Upper lobe of right lung (tissue), 1 donor: ENCODE data around the gene SMAD3. TPM values are rescaled to one million over a fixed set of nuclear protein-coding genes. Genes with fewer than 3 reads are reported as not detected.

Source experiments
- ATAC-seq: fragments of 200-7000 bp; cut with Tn5 transposase; one replicate; pipeline ENCODE4 v1.9.1; 2020; ENCODE audit warnings: mild to moderate bottlenecking, moderate library complexity
- DNase-seq: peaks from one replicate; pipeline ENCODE4 v3.0.0-alpha.2; 2020
- H3K27ac ChIP-seq: fragments of 200-600 bp; one replicate; pipeline ENCODE4 v1.8.0; 2022
- H3K27me3 ChIP-seq: fragments of 200-600 bp; one replicate; pipeline ENCODE4 v1.8.0; 2022; ENCODE audit warnings: mild to moderate bottlenecking
- H3K36me3 ChIP-seq: fragments of 200-600 bp; one replicate; pipeline ENCODE4 v1.8.0; 2022
- H3K4me1 ChIP-seq: fragments of 200-600 bp; one replicate; pipeline ENCODE4 v1.8.0; 2022
- H3K4me3 ChIP-seq: fragments of 200-600 bp; one replicate; pipeline ENCODE4 v1.8.0; 2022; ENCODE audit warnings: mild to moderate bottlenecking
- H3K9me3 ChIP-seq: fragments of 200-600 bp; one replicate; pipeline ENCODE4 v1.8.0; 2022
- intact Hi-C: fragments of 100-400 bp; cut with DNase I; formaldehyde crosslinking; loops from one replicate; pipeline ENCODE4 v1.11.0; 2022
- total RNA-seq: library from RNA; stranded (reverse); fragmentation: NEBNext Ultra II Directional; extraction: Animal tissue kit (Norgen Biotek cat#: 25700); gene quantifications from one replicate; pipeline ENCODE4 v1.2.1, GENCODE V29; 2021
- TF ChIP-seq, protein P1 (sequence below): fragments of 200-600 bp; IDR thresholded peaks from one replicate; pipeline ENCODE4 v1.8.0; 2022; ENCODE audit warnings: antibody characterized with exemption
- donor health status: DM: no; HTN: yes; CAD: no; lungs with severe emphysema.

Gene SMAD3
- total RNA-seq, 1 donor from 2014 or later, result 31.6 TPM

DNA sequence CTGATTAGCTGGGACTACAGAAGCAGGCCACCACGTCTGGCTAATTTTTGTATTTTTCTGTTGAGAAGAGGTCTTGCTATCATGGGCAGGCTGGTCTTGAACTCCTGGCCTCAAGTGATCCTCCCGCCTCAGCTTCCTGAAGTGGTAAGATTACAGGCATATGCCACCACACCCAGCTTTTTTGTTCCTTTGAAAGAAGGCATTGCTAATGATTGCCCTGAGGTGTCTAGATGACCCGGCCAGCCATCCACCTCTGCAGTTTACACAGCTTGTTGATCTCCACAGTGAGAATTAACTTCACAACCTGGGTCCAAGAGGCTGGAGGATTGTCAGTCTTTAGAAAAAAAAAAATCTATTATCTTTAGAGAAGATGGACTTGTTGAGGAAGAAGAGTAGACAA is 58.7 kb downstream of the SMAD3 start:
- Histone ChIP-seq H3K36me3 (no peaks in the 10 kb centered on the region), H3K9me3 (no peaks in the 10 kb centered on the region), H3K4me1 (peaks cover 64% of the 10 kb centered on the region), H3K4me3 (no peak overlapping the region), H3K27ac (no peak overlapping the region), H3K27me3 (no peaks in the 10 kb centered on the region)
- TF ChIP-seq, protein P1, sequence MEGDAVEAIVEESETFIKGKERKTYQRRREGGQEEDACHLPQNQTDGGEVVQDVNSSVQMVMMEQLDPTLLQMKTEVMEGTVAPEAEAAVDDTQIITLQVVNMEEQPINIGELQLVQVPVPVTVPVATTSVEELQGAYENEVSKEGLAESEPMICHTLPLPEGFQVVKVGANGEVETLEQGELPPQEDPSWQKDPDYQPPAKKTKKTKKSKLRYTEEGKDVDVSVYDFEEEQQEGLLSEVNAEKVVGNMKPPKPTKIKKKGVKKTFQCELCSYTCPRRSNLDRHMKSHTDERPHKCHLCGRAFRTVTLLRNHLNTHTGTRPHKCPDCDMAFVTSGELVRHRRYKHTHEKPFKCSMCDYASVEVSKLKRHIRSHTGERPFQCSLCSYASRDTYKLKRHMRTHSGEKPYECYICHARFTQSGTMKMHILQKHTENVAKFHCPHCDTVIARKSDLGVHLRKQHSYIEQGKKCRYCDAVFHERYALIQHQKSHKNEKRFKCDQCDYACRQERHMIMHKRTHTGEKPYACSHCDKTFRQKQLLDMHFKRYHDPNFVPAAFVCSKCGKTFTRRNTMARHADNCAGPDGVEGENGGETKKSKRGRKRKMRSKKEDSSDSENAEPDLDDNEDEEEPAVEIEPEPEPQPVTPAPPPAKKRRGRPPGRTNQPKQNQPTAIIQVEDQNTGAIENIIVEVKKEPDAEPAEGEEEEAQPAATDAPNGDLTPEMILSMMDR, result no peak
- ATAC-seq (no peak), DNase-seq (no peak)
- intact Hi-C loops, result no loop called here

DNA sequence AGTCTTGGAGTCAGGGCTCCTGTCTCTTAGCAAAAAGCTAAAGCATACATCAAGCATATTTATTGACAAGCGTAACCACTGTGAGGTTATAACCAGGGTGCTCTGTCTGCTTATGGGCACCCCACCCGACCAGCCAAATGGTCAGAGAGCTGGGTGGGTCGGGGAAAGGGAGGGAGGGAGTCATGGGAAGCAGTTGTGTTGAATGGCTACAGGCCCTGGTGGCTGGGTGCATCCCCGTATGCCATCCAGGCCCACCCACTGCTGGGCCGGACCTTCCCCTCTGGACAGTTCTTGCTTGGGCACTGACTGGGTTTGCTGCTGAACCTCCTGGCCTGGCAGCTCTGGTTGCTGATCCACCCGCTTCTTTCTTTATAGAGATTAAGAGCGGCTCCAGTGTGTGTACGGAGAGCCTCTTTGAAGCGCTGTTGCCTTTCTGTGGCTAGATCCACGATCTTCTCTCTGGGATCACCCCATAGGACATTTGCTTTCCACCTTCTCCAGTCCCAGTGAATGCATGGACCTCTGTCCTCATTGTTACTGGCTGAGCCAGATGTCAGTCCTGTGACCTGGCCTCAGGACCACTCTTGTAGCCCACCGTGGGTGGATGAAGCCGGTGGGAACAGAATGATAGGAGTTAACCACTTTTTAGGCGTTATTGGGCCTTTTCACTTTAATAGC is 59.6 kb downstream of the SMAD3 start:
- H3K9me3 ChIP-seq, result no peaks in the 10 kb centered on the region
- H3K27ac ChIP-seq, result peak overlapping the region; percentile 52
- ATAC-seq (no peak), DNase-seq (no peak)
- no peaks in the 10 kb centered on the region for H3K27me3 ChIP-seq
- H3K4me3 ChIP-seq, result no peak overlapping the region
- intact Hi-C loops, result no loop called here
- TF ChIP-seq, protein P1, result no peak
- H3K4me1 ChIP-seq, result peaks cover 55% of the 10 kb centered on the region
- no peaks in the 10 kb centered on the region for H3K36me3 ChIP-seq

DNA sequence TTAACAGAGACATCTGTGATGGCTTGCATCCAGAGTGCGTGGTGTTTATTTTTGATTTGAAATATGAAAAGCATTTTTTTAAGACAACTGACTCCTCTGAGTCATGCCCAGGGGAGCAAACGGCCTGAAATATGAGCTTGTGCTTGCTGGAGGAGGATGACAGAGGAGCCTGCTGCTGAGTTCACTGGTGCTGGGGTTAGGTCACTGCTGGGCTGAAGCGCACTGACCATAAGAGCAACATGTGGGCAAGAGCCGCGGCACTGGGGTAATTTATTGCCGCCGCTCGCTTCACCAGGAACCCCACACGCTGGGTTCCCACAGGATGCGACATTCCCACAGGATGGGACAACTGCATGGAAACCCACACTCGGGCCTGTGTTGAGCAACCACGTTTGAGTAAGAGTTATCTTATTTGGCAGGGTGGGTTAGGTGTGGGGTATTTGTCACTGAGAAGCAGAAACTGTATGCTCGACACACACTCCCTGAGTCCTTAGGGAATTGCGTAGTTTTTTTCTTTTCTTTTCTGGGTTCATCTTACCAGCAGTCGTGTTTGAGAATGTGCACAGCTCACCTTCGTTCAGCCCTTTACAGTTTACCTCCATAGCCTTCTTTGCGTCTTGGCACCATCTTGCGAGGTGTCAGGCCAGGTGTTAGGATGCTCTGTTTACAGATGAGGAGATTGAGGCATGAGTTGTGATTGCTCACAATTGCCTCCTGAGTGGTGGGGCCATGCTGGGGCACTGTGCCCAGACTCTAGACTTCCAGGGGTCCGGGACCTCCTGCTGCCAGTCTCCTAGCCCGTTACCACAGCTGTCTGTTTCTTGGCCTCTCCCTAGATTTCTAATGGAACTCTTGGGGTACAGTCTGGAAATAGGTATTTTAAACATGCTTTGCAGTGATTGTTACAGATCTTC is 60.4 kb downstream of the SMAD3 start:
- TF ChIP-seq, protein P1, result no peak
- Histone ChIP-seq H3K36me3 (no peaks in the 10 kb centered on the region), H3K4me3 (no peak overlapping the region), H3K9me3 (no peaks in the 10 kb centered on the region), H3K27ac (peak overlapping the region; percentile 52), H3K27me3 (no peaks in the 10 kb centered on the region), H3K4me1 (peaks cover 54% of the 10 kb centered on the region)
- intact Hi-C loops, result no loop called here
- ATAC-seq (peak; percentile 61), DNase-seq (no peak)

DNA sequence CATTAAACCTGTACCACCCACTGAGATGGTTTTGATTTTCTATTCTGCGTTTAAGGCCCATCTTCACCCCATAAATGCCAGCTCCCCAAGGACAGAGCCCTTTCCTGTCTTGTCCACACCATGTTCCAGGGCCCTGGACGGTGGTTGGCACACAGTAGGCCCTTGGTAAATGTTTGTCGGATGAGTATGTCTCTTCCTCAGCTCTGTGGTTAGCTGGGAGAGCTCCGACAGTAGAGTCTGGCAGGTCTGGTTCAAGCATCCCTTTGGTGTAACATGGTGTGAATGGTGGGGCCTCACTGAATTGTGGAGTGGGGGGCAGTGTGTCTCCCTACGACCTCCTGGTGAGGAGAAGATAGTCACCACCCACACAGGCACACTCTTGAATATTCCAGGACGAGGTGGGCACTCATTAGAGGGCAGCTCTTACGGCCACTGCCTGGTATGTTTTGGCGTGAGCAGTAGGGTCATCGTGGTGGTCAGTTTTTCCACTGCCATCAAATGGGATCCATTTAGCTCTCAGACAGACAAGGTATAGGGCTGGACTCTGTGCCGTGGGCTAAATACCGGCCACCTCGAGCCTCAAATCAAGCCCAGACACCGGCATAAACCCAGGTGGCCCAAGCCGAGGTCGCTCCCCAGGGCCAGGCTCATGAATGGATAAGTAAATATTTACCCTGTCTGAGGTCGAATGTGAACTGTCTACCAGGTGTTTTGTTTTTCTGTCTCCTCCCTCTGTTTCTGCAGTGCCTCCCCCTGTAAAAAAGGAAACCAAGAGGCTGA is 61.3 kb downstream of the SMAD3 start:
- ATAC-seq, result no peak
- H3K4me1 ChIP-seq, result peaks cover 54% of the 10 kb centered on the region
- H3K27ac ChIP-seq, result peak overlapping the region; percentile 52
- intact Hi-C loops, result no loop called here
- H3K9me3 ChIP-seq, result no peaks in the 10 kb centered on the region
- TF ChIP-seq, protein P1, result no peak
- H3K27me3 ChIP-seq, result no peaks in the 10 kb centered on the region
- DNase-seq, result no peak
- no peaks in the 10 kb centered on the region for H3K36me3 ChIP-seq
- H3K4me3 ChIP-seq, result no peak overlapping the region

DNA sequence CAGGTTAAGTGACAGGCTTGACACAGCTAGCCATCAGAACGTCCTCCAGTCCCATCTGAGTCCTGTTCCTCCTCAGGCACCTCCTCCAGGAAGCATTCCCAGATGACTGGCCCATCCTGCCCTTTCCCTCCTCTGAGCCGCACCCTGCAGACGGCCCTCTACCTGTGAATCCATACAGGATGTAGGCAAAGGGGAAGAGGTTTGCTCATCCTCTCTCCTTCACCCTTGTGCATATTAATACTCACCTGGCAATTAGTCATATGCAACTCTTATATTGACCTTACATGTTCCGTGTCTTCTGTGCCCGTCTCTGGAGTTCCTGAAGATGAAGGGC is 61.9 kb downstream of the SMAD3 start:
- no peak for ATAC-seq
- intact Hi-C loops, result no loop called here
- no peaks in the 10 kb centered on the region for H3K36me3 ChIP-seq
- no peak overlapping the region for H3K4me3 ChIP-seq
- H3K27me3 ChIP-seq, result no peaks in the 10 kb centered on the region
- TF ChIP-seq, protein P1, result no peak
- H3K4me1 ChIP-seq, result peaks cover 54% of the 10 kb centered on the region
- no peaks in the 10 kb centered on the region for H3K9me3 ChIP-seq
- peak overlapping the region; percentile 52 for H3K27ac ChIP-seq
- DNase-seq, result no peak
